GM12891 (cell line): ENCODE data around the gene PARD3.

Source experiments
- DNase-seq: peaks from one replicate; pipeline ENCODE4 v3.0.0; 2011; ENCODE audit warnings: low spot score; ENCODE audit not compliant: insufficient read length
- FAIRE-seq: peaks from 2 replicates; lab custom pipeline; 2011; peaks lifted over from hg19 to GRCh38; lab: Jason Lieb, UNC
- PAX5 ChIP-seq: IDR thresholded peaks from 2 replicates; pipeline ENCODE4 v1.6.1; 2011; ENCODE audit warnings: low read length, moderate library complexity, mild to moderate bottlenecking; ENCODE audit not compliant: insufficient read depth, severe bottlenecking
- POLR2A ChIP-seq: IDR thresholded peaks from 2 replicates; pipeline ENCODE4 v1.6.1; 2011; ENCODE audit warnings: low read depth, low read length, control low read depth
- POLR2AphosphoS5 ChIP-seq: IDR thresholded peaks from 2 replicates; pipeline ENCODE4 v1.6.1; 2011; ENCODE audit warnings: low read depth, low read length, control low read depth
- POU2F2 ChIP-seq: IDR thresholded peaks from 2 replicates; pipeline ENCODE4 v1.6.1; 2011; ENCODE audit warnings: low read depth, mild to moderate bottlenecking, control low read depth, low read length, moderate library complexity
- SPI1 ChIP-seq: IDR thresholded peaks from 2 replicates; pipeline ENCODE4 v1.6.1; 2011; ENCODE audit warnings: low read depth, low read length, control low read depth
- TAF1 ChIP-seq: IDR thresholded peaks from 2 replicates; pipeline ENCODE4 v1.6.1; 2011; ENCODE audit warnings: low read depth, low read length, control low read depth

The PARD3 gene

DNA sequence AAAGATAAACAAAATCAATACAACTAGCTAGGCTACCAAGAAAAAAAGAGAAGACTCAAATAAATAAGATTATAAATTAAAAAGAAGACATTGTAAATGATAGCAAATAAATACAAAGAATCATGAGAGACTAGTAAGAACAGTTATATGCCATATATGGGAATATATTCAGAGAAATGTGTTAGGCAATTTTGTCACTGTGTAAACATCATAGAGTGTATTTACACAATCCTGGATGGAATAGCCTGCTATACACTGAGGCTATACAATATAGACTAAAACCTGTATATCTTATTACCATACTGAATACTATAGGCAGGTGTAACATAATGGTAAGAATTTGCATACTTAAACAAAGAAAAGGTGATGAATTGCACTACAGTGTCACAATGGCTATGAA is 717.4 kb downstream of the PARD3 start:
- FAIRE-seq (no peak), DNase-seq (no peak)
- TF ChIP-seq SPI1 (no peak), POLR2AphosphoS5 (no peak), POU2F2 (no peak), TAF1 (no peak), POLR2A (no peak), PAX5 (no peak)

DNA sequence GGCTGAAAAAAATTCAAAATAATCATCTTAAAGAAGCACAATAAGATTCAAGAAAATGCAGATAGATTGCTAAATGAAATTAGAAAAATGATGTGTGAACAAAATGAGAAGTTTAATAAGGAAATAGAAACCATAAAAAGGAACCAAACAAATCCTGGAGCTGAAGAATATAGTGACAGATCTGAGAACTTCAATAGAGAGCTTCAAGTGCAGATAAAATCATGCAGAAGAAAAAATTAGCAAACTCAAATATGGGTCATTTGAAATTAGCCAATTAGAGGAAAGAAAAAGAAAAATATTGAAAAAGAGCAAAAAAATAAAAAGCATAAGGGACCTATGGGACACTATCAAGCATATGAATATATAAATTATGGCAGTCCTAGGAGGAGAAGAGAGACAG is 720.1 kb downstream of the PARD3 start:
- TF ChIP-seq TAF1 (no peak), POLR2AphosphoS5 (no peak), PAX5 (no peak), POLR2A (no peak), SPI1 (no peak), POU2F2 (no peak)
- no peak for DNase-seq
- FAIRE-seq: no peak

DNA sequence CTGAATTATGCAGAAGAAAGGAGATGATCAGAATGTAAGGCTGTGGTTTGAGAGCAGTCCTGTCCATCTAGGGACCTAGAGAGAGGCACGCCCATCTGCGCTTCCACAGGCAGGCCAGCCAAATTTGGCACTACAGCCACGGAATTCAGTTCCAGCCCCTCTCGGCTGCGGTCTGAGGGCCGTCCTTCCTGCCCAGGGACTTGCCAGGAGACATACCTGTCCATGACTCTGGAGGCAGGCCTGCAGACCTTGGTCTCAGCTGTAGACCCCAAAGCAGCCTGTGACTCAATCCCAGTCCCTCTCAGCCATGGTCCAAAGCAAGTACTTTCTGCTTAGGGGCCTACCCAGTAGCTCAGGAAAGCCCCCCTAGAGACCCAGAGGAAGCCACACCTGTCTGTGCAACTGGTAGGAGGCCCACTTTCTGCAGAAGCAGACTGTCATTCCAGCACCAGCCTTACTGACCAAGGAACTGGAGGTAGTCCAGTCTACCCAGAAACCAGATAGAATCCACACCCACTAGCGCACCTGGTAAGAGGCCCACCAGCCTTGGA is 720.9 kb downstream of the PARD3 start:
- FAIRE-seq (no peak), DNase-seq (no peak)
- TF ChIP-seq PAX5 (no peak), POLR2AphosphoS5 (no peak), POLR2A (no peak), POU2F2 (no peak), TAF1 (no peak), SPI1 (no peak)

DNA sequence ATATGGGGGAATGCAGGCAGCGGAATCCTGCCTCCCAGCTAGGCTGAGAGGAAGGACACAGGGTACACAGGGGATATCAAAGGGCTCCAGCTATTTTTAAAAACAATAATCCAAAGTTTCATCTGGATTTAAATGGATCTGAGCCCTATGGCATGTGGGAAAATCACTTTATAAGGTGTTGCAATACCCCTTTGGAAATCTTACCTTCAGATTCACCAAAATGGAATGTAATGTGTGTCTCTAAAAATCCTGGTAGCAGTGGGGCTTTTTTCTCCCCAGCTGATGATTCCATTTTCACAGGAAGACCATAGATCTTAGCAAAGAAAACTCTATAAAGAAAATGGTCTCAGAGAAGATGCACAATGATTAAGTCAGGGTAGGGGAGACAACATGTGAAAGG is 722.2 kb downstream of the PARD3 start:
- TF ChIP-seq SPI1: no peak
- no peak for TF ChIP-seq POU2F2
- TF ChIP-seq POLR2AphosphoS5: no peak
- TF ChIP-seq POLR2A: no peak
- TF ChIP-seq TAF1: no peak
- TF ChIP-seq PAX5: no peak
- no peak for DNase-seq
- no peak for FAIRE-seq

DNA sequence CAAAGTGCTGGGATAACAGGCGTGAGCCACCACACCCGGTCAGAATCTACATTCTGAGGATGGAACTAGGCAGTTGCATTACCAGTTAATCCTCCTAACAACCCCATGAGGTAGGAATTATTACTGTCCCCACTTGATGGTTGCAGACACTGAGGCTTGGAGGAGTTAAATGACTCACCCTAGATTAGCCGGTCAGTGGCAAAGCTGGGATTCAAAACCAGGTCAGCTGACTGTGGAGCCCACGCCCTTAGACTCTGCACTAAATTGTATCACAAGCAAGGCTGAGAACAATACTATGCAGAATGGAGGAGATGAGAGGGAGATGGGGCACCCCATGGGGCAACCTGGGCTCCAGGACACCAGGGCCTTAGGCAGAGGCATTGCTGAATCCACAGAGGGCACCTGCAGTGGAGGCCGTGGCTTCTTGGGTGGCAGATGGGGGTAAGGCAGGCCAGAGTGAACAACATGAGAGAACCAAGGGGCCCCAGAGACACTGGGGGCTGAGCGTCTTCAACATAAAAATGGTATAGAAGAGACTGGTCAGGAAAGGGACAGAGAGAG is 723.4 kb downstream of the PARD3 start:
- TF ChIP-seq POLR2A (no peak), TAF1 (no peak)
- DNase-seq (no peak), FAIRE-seq (no peak)

DNA sequence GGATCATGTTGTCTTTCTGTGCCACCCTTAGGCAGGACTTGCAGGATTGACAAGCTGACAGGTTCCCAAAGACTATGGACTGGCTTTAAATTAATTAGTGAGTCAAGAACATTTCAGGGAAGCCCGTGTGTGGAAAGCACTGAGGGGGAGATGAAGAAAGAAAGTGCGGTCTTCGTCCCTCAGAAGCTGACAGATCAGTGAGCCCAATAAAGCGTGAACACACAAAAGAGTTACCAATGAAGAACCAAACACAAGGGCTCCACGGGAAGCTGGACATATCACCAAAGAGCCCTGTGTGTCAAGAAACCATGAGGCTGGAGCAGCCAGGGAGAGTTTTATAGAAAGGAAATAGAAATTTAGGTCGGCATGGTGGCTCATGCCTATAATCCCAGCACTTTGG is 725.8 kb downstream of the PARD3 start:
- TF ChIP-seq POU2F2: no peak
- no peak for FAIRE-seq
- no peak for DNase-seq

DNA sequence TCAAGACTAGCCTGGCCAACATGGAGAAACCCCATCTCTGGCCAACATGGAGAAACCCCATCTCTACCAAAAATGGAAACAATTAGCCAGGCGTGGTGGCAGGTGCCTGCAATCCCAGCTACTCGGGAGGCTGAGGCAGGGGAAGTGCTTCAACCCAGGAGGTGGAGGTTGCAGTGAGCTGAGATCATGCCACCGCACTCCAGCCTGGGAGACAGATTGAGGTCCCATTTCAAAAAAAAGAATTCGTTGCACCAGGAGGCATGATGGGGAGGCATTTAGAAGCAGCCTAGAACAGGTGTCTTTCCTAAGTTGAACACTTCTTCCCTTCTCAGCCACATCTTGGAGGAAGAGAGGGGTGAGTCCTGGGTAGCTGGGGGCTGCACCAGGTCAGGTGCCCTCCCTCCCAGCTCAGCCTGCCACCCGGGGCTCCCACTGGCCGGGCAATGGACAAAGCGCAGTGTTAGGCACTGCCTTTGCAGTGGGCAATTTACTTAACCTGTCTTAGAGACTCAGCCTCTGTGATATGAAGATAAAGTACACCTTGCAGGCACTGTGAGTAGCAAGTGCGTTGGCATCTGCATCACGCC is 726.8 kb downstream of the PARD3 start:
- TF ChIP-seq SPI1 (no peak), POLR2A (no peak), POU2F2 (no peak), PAX5 (no peak), POLR2AphosphoS5 (no peak), TAF1 (no peak)
- FAIRE-seq: no peak
- no peak for DNase-seq

DNA sequence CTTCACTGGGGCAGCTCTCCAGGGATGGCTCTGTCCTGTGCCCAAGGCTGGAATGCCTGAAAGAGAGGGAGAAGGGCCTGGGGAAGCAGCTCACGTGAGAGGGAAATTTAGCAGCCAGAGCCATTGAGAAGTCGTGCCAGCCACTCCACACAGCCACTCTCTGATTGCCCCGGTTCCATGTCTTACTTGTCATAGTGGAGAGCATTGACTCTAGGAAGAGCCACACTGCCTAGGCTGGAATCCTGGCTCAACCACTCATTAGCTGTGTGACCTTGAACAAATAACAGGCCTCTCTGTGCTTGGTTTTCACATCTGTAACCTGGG is 728.0 kb downstream of the PARD3 start:
- DNase-seq: no peak
- FAIRE-seq: no peak
- TF ChIP-seq POLR2AphosphoS5 (no peak), PAX5 (no peak), TAF1 (no peak), POU2F2 (no peak), SPI1 (no peak), POLR2A (no peak)

DNA sequence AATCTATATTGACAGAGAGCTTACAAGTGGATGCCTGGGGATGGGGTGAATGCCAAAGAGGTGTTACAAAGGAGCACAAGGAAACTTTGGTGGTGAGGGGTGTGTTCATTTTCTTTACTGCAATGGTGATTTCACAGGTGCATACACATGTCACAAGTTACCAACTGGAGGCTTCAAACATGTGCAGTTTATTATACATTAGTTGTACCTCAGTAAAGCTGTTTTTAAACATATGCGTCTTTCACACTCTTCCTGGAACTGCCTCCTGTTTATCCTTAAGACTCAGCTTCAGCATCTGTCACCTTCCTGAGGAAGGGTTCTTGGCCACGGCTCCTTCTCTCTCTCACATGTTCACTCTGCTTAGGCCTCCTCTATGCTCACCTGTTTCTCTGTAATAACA is 731.5 kb downstream of the PARD3 start:
- DNase-seq (no peak), FAIRE-seq (no peak)
- TF ChIP-seq POU2F2 (no peak), PAX5 (no peak), SPI1 (no peak), TAF1 (no peak), POLR2AphosphoS5 (no peak), POLR2A (no peak)

DNA sequence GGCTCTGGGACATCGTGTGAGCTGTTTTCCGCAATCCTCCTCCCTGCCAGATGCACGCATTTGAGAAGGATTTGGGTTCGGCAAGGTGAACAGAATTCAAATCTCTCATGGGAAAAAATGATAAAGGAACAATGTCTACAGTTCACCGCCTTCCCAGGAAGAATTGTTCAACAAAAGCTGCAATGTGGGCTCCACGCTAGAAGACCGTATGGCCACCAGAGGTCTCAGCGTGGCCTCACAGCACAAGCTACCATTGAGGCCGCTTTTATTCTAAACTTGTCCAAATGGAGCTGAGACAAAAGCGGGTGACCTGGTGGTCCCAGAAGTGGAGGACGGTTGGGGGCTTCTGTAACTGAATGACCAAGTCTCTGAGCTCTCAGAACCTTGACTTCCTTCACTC is 733.1 kb downstream of the PARD3 start:
- DNase-seq (no peak), FAIRE-seq (no peak)
- TF ChIP-seq TAF1 (no peak), PAX5 (no peak), POLR2AphosphoS5 (no peak), POLR2A (no peak)
